GM18868 (cell line): ENCODE data around the gene NDUFAF4.
A peak's percentile ranks its signal among the peaks of the same experiment; 100 is the strongest.

Experiments
- ATAC-seq: cut with Tn5 transposase; IDR thresholded peaks from one replicate; pipeline ENCODE4 v1.9.1; 2021; ENCODE audit warnings: mild to moderate bottlenecking, moderate library complexity; ENCODE audit not compliant: unreplicated experiment

Gene NDUFAF4

GRCh38 chr6:96899451-96899998, 1.8 kb upstream of the NDUFAF4 start:
- no peak for ATAC-seq

GRCh38 chr6:96899019-96899418, 1.3 kb upstream of the NDUFAF4 start:
- ATAC-seq = no peak

GRCh38 chr6:96898241-96898851, 655 bp upstream of the NDUFAF4 start:
- no peak for ATAC-seq

- ATAC-seq = no peak
These were observed 8.5 kb downstream of the NDUFAF4 start for GRCh38 chr6:96889146-96889545.

- ATAC-seq = no peak
These were observed 8.9 kb downstream of the NDUFAF4 start for GRCh38 chr6:96888745-96889144.

GRCh38 chr6:96886519-96886918, 11.2 kb downstream of the NDUFAF4 start:
- ATAC-seq = no peak

- ATAC-seq = peak; percentile 97
These were observed 12.5 kb downstream of the NDUFAF4 start for GRCh38 chr6:96885187-96885631.

GRCh38 chr6:96878143-96878542, 19.5 kb downstream of the NDUFAF4 start:
- ATAC-seq = no peak

GRCh38 chr6:96876886-96877545, 20.7 kb downstream of the NDUFAF4 start:
- no peak for ATAC-seq

GRCh38 chr6:96872976-96873375, 24.7 kb downstream of the NDUFAF4 start:
- ATAC-seq = no peak

- ATAC-seq = no peak
These were observed 32.7 kb downstream of the NDUFAF4 start for GRCh38 chr6:96865055-96865405.

GRCh38 chr6:96864216-96865054, 33.3 kb downstream of the NDUFAF4 start:
- no peak for ATAC-seq

- peak; percentile 89 for ATAC-seq
These were observed 35.1 kb downstream of the NDUFAF4 start for GRCh38 chr6:96862560-96862959.

GRCh38 chr6:96861588-96861987, 36.1 kb downstream of the NDUFAF4 start:
- ATAC-seq = no peak

- ATAC-seq = no peak
These were observed 40.8 kb downstream of the NDUFAF4 start for GRCh38 chr6:96856856-96857255.

- ATAC-seq = no peak
These were observed 44.6 kb downstream of the NDUFAF4 start for GRCh38 chr6:96853083-96853482.

GRCh38 chr6:96852605-96853004, 45.1 kb downstream of the NDUFAF4 start:
- no peak for ATAC-seq

GRCh38 chr6:96851858-96852257, 45.8 kb downstream of the NDUFAF4 start:
- no peak for ATAC-seq

- ATAC-seq = no peak
These were observed 48.1 kb downstream of the NDUFAF4 start for GRCh38 chr6:96849615-96850014.

GRCh38 chr6:96844530-96844929, 53.2 kb downstream of the NDUFAF4 start:
- no peak for ATAC-seq

- ATAC-seq = no peak
These were observed 56.3 kb downstream of the NDUFAF4 start for GRCh38 chr6:96841345-96841744.
